Mammary epithelial cell (primary cell): ENCODE data around the gene NOS3.

Experiments used
- CTCF ChIP-seq, 2 donors: IDR thresholded peaks in 1 of 2; conservative IDR thresholded peaks in 1 of 2; 2 replicates each; pipeline ENCODE4 v1.5.1; 2011 to 2012; ENCODE audit warnings: inconsistent platforms in 2 of 2, low read length in 2 of 2, mild to moderate bottlenecking in 2 of 2, control low read depth in 1 of 2, low read depth in 1 of 2; ENCODE audit not compliant: insufficient read depth in 1 of 2; ENCODE audit errors: extremely low read depth in 1 of 2
- EZH2 ChIP-seq: IDR thresholded peaks from 2 replicates; pipeline ENCODE4 v1.6.1; 2012; ENCODE audit warnings: low read length, inconsistent platforms, borderline replicate concordance

DNA sequence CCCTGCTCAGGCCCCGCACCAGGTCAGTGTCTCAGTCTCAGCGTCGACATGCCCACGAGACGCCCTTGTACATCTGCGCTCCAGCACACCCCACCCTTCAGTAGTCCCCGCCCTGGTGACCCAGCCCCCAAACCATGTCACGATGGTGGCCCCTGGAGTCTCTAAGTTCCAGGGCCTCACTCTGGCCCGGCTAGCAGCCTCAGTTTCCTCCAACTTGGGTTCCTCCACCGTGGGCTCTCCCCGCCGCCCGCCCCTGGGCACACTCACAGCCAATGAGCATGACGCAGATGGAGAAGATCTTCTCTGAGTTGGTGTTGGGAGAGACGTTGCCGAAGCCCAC, 39.7 kb upstream of the NOS3 start:
- no peak for TF ChIP-seq CTCF (conservative IDR thresholded peaks at IDR 0.05 in 1 of 2, IDR thresholded peaks at IDR 0.05 in 1 of 2; ENCODE audit: extremely low read depth in 1 of 2, insufficient read depth in 1 of 2, low read depth in 1 of 2, low read length in 2 of 2)
- TF ChIP-seq EZH2: no peak
